Measurements from ENCODE around the gene HRCT1.

DNA sequence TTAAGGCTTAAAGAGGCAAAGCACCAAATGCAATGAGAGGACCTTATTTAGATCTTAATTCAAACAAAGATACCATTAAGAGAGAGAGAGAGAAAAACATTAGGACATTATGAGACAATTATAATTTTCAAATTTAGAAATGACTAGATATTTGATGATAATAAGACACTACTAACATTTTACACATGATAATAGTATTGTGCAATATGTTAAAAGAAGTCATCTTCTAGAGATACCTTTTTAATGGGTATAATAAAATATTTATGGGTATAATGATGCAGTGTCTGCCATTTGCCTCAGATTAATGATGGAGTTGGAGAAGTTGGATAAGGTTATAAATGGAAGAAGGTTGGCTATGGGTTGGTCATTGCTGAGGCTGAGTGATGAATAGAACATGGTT is 24.5 kb downstream of the HRCT1 start:
- TF ChIP-seq, protein P1, sequence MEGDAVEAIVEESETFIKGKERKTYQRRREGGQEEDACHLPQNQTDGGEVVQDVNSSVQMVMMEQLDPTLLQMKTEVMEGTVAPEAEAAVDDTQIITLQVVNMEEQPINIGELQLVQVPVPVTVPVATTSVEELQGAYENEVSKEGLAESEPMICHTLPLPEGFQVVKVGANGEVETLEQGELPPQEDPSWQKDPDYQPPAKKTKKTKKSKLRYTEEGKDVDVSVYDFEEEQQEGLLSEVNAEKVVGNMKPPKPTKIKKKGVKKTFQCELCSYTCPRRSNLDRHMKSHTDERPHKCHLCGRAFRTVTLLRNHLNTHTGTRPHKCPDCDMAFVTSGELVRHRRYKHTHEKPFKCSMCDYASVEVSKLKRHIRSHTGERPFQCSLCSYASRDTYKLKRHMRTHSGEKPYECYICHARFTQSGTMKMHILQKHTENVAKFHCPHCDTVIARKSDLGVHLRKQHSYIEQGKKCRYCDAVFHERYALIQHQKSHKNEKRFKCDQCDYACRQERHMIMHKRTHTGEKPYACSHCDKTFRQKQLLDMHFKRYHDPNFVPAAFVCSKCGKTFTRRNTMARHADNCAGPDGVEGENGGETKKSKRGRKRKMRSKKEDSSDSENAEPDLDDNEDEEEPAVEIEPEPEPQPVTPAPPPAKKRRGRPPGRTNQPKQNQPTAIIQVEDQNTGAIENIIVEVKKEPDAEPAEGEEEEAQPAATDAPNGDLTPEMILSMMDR (IDR thresholded peaks at IDR 0.05), result no peak
- TF ChIP-seq POLR2A (IDR thresholded peaks at IDR 0.05), result no peak

Data from sigmoid colon (tissue), 3 donors.